Panc1 (cell line): ENCODE results near the gene GRIK5. TPM values are rescaled to one million over a fixed set of nuclear protein-coding genes. Genes with fewer than 3 reads are reported as not detected.
A peak's percentile ranks its signal among the peaks of the same experiment; 100 is the strongest.

Experiments used
- ATAC-seq: fragments of 200-7000 bp; cut with Tn5 transposase; 2 replicates; pipeline ENCODE4 v1.9.1; 2020; ENCODE audit warnings: mild to moderate bottlenecking, moderate library complexity
- BruUV-seq: library from RNA; stranded (reverse); fragments of 400-500 nt; replicated peaks from 2 replicates; lab custom pipeline; 2021; lab: Mats Ljungman, UMichigan
- CTCF ChIA-PET: fragments of 300-600 bp; sonication (Branson Sonifier 250); formaldehyde crosslinking; loops from one replicate; lab custom pipeline; 2022; ENCODE audit warnings: antibody characterized with exemption; lab: Charles Lee
- POLR2A ChIA-PET: fragments of 300-600 bp; sonication (Branson Sonifier 250); formaldehyde crosslinking; loops from one replicate; lab custom pipeline; 2022; ENCODE audit warnings: antibody characterized with exemption; lab: Charles Lee
- DNase-seq: peaks from one replicate; pipeline ENCODE4 v3.0.0-alpha.2; 2010; ENCODE audit warnings: low read depth, low spot score
- H3K27ac ChIP-seq: 2 replicates; pipeline ENCODE4 v1.5.1; 2011; ENCODE audit warnings: mild to moderate bottlenecking, low read length, inconsistent platforms
- H3K27me3 ChIP-seq: fragments of 200-500 bp; sonication (Bioruptor generic); 2 replicates; pipeline ENCODE4 v1.6.0; 2014; ENCODE audit warnings: low read length, inconsistent platforms; ENCODE audit not compliant: control insufficient read depth, insufficient read depth
- H3K36me3 ChIP-seq: fragments of 200-500 bp; sonication (Bioruptor generic); 2 replicates; pipeline ENCODE4 v1.5.1; 2014; ENCODE audit warnings: inconsistent platforms, mild to moderate bottlenecking, low read length, moderate library complexity; ENCODE audit not compliant: control insufficient read depth, insufficient read depth
- H3K4me1 ChIP-seq: 2 replicates; pipeline ENCODE4 v1.5.1; 2011; ENCODE audit warnings: inconsistent platforms, mild to moderate bottlenecking, low read length, moderate library complexity; ENCODE audit not compliant: control insufficient read depth, insufficient read depth
- H3K4me3 ChIP-seq, 2 experiments: 2 replicates each; pipeline ENCODE4 v1.5.1; 2011 to 2012; ENCODE audit warnings: low read depth in 2 of 2, low read length in 2 of 2, mild to moderate bottlenecking in 2 of 2, inconsistent platforms in 1 of 2, moderate library complexity in 1 of 2
- H3K9me3 ChIP-seq: fragments of 200-500 bp; sonication (Bioruptor generic); 2 replicates; pipeline ENCODE4 v1.5.1; 2014; ENCODE audit warnings: low read depth, mild to moderate bottlenecking, inconsistent platforms, low read length, moderate library complexity; ENCODE audit not compliant: control insufficient read depth, insufficient read depth
- POLR2AphosphoS5 ChIP-seq: IDR thresholded peaks from 2 replicates; pipeline ENCODE4 v1.6.1; 2012; ENCODE audit warnings: mild to moderate bottlenecking, low read depth, low read length, moderate library complexity
- SIN3A ChIP-seq: IDR thresholded peaks from 2 replicates; pipeline ENCODE4 v1.6.1; 2012; ENCODE audit warnings: low read depth, mild to moderate bottlenecking, low read length, moderate library complexity, borderline replicate concordance; ENCODE audit not compliant: insufficient read depth
- TCF7L2 ChIP-seq: IDR thresholded peaks from 2 replicates; pipeline ENCODE4 v1.6.1; 2011; ENCODE audit warnings: mild to moderate bottlenecking, low read depth, low read length, inconsistent platforms
- in situ Hi-C: cut with HindIII; loops from 2 replicates; pipeline ENCODE4 v1.10.0; 2016; ENCODE audit warnings: low sequenced_read_pairs, low pct_unique_long_range_greater_than_20kb
- intact Hi-C: fragments of 100-400 bp; cut with micrococcal nuclease; formaldehyde crosslinking; loops from one replicate; pipeline ENCODE4 v1.10.0; 2022; ENCODE audit not compliant: unreplicated experiment
- total RNA-seq: library from RNA; stranded (reverse); gene quantifications from one replicate; pipeline ENCODE4 v1.2.1, GENCODE V29; 2021; ENCODE audit not compliant: unreplicated experiment
- TF ChIP-seq, protein P1 (sequence below): fragments of 450-650 bp; IDR thresholded peaks from 2 replicates; pipeline ENCODE4 v1.5.1; 2017; ENCODE audit warnings: mild to moderate bottlenecking
- TF ChIP-seq, protein P2 (sequence below), 2 experiments: IDR thresholded peaks; 2 replicates each; pipeline ENCODE4 v1.6.1; 2011 to 2012; ENCODE audit warnings: low read depth in 2 of 2, control low read depth in 1 of 2, low read length in 1 of 2, mild to moderate bottlenecking in 1 of 2, moderate library complexity in 1 of 2; ENCODE audit not compliant: insufficient read depth in 1 of 2

Gene GRIK5
- total RNA-seq, 1 experiment from 2014 or later: 0.62 TPM

DNA sequence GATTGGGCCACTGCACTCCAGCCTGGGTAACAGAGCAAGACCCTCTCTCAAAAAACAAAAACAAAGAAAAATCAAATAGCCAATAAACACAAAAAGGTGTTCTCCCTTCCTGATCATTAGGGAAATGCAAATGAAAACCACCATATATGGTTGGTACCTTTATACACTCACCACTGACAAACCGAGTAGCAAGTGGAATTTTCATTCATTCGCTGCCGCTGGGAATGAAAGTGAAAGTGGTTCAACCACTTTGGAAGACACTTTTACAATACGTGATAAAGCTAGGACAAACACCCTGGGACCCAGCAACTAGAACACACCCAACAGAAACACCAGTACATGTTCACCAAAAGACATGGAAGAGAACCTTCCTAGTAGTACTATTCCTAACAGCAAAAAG, 21.0 kb downstream of the GRIK5 start:
- in situ Hi-C loops: no loop called here
- intact Hi-C loops: no loop called here
- H3K36me3 ChIP-seq: no peaks in the 10 kb centered on the region
- ChIA-PET POLR2A (interaction anchor here (0.6 kb wide), 1 partner anchor 74 kb away, joined by 4 read pairs; no protein-coding TSS in a partner anchor), CTCF (no interaction called here)
- H3K4me3 ChIP-seq: peak overlapping the region; percentile 32 to 43
- DNase-seq (no peak), ATAC-seq (peak; percentile 62)
- peaks cover 3% of the 10 kb centered on the region; the same call in 1 of the 2 replicates for H3K4me1 ChIP-seq
- no peaks in the 10 kb centered on the region for H3K27me3 ChIP-seq
- H3K9me3 ChIP-seq: no peaks in the 10 kb centered on the region
- BruUV-seq: no TSS peak
- peak overlapping the region; percentile 81 for H3K27ac ChIP-seq
- no peak for TF ChIP-seq POLR2AphosphoS5
- no peak for TF ChIP-seq TCF7L2
- TF ChIP-seq, protein P1, sequence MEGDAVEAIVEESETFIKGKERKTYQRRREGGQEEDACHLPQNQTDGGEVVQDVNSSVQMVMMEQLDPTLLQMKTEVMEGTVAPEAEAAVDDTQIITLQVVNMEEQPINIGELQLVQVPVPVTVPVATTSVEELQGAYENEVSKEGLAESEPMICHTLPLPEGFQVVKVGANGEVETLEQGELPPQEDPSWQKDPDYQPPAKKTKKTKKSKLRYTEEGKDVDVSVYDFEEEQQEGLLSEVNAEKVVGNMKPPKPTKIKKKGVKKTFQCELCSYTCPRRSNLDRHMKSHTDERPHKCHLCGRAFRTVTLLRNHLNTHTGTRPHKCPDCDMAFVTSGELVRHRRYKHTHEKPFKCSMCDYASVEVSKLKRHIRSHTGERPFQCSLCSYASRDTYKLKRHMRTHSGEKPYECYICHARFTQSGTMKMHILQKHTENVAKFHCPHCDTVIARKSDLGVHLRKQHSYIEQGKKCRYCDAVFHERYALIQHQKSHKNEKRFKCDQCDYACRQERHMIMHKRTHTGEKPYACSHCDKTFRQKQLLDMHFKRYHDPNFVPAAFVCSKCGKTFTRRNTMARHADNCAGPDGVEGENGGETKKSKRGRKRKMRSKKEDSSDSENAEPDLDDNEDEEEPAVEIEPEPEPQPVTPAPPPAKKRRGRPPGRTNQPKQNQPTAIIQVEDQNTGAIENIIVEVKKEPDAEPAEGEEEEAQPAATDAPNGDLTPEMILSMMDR: no peak
- TF ChIP-seq, protein P2, sequence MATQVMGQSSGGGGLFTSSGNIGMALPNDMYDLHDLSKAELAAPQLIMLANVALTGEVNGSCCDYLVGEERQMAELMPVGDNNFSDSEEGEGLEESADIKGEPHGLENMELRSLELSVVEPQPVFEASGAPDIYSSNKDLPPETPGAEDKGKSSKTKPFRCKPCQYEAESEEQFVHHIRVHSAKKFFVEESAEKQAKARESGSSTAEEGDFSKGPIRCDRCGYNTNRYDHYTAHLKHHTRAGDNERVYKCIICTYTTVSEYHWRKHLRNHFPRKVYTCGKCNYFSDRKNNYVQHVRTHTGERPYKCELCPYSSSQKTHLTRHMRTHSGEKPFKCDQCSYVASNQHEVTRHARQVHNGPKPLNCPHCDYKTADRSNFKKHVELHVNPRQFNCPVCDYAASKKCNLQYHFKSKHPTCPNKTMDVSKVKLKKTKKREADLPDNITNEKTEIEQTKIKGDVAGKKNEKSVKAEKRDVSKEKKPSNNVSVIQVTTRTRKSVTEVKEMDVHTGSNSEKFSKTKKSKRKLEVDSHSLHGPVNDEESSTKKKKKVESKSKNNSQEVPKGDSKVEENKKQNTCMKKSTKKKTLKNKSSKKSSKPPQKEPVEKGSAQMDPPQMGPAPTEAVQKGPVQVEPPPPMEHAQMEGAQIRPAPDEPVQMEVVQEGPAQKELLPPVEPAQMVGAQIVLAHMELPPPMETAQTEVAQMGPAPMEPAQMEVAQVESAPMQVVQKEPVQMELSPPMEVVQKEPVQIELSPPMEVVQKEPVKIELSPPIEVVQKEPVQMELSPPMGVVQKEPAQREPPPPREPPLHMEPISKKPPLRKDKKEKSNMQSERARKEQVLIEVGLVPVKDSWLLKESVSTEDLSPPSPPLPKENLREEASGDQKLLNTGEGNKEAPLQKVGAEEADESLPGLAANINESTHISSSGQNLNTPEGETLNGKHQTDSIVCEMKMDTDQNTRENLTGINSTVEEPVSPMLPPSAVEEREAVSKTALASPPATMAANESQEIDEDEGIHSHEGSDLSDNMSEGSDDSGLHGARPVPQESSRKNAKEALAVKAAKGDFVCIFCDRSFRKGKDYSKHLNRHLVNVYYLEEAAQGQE (IDR thresholded peaks at IDR 0.05; ENCODE audit: insufficient read depth in 1 of 2, low read depth in 2 of 2, low read length in 1 of 2): no peak
- TF ChIP-seq SIN3A: no peak

DNA sequence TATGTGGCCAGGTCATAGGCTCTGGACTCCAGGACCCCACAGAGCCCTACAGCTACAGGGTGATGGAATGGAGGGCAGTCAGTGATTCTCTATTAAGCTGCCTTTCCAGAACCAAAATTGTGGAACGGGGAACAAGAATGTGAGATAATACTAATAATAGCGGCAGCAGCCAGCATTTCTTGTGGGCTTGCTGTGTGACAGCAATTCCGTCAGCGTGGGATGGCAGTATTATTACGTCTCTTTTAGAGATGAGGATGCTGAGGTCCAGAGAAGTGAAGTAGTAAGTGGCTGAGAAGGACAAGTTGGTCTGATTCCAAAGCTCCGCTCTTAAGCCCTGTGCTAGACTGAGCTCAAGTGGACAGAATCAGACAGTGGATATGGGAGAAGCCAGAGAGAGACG, 24.4 kb downstream of the GRIK5 start:
- CTCF ChIA-PET: no interaction called here
- TF ChIP-seq, protein P1: no peak
- TF ChIP-seq, protein P2 (IDR thresholded peaks at IDR 0.05; ENCODE audit: insufficient read depth in 1 of 2, low read depth in 2 of 2, low read length in 1 of 2): no peak
- no peak for TF ChIP-seq SIN3A
- no peak for TF ChIP-seq TCF7L2
- no peak for TF ChIP-seq POLR2AphosphoS5
- Histone ChIP-seq H3K27ac (no peak overlapping the region), H3K4me3 (no peak overlapping the region), H3K9me3 (no peaks in the 10 kb centered on the region), H3K4me1 (peaks cover 3% of the 10 kb centered on the region; the same call in 1 of the 2 replicates), H3K27me3 (no peaks in the 10 kb centered on the region), H3K36me3 (no peaks in the 10 kb centered on the region)
- ATAC-seq: no peak
- no peak for DNase-seq
- intact Hi-C loops (no loop called here), in situ Hi-C loops (no loop called here)
- POLR2A ChIA-PET: no interaction called here
- BruUV-seq: no TSS peak
